H1 (cell line): ENCODE results near the gene EMC6. TPM values are rescaled to one million over a fixed set of nuclear protein-coding genes. Genes with fewer than 3 reads are reported as not detected.

Experiments
- CTCF ChIA-PET: fragments of 300-600 bp; sonication (Branson Sonifier 250); formaldehyde crosslinking; loops from one replicate; lab custom pipeline; 2021; ENCODE audit not compliant: partially characterized antibody; lab: Charles Lee
- POLR2A ChIA-PET: fragments of 300-600 bp; sonication (Branson Sonifier 250); formaldehyde crosslinking; loops from one replicate; lab custom pipeline; 2021; ENCODE audit warnings: inconsistent platforms; ENCODE audit not compliant: partially characterized antibody; lab: Charles Lee
- DNase-seq, 2 experiments: peaks; one replicate each; pipeline versions ENCODE4 v3.0.0 to v3.0.0-alpha.2; 2010 to 2022; ENCODE audit warnings: low spot score in 2 of 2, low read depth in 1 of 2, mixed read lengths in 1 of 2
- FAIRE-seq: peaks from 2 replicates; lab custom pipeline; 2011; peaks lifted over from hg19 to GRCh38; lab: Jason Lieb, UNC
- H2AFZ ChIP-seq: 2 replicates; pipeline ENCODE4 v1.8.1; 2012; ENCODE audit warnings: low read length, inconsistent platforms
- H2AK5ac ChIP-seq: 2 replicates; pipeline ENCODE4 v1.6.1; 2013; ENCODE audit warnings: low read depth, low read length
- H2BK120ac ChIP-seq: replicated peaks from 2 replicates; pipeline ENCODE3; 2013; ENCODE audit warnings: low read depth, low read length, inconsistent platforms
- H2BK12ac ChIP-seq: 2 replicates; pipeline ENCODE4 v1.6.1; 2013; ENCODE audit warnings: low read depth, low read length
- H2BK15ac ChIP-seq: 2 replicates; pipeline ENCODE4 v1.6.1; 2013; ENCODE audit warnings: low read length
- H2BK20ac ChIP-seq: 2 replicates; pipeline ENCODE4 v1.6.1; 2013; ENCODE audit warnings: low read length
- H2BK5ac ChIP-seq: 2 replicates; pipeline ENCODE4 v1.6.1; 2013; ENCODE audit warnings: low read depth, low read length
- H3K14ac ChIP-seq: 2 replicates; pipeline ENCODE4 v1.6.1; 2013; ENCODE audit warnings: inconsistent platforms; ENCODE audit not compliant: insufficient read length
- H3K18ac ChIP-seq: 2 replicates; pipeline ENCODE4 v1.6.1; 2013; ENCODE audit warnings: low read length; ENCODE audit errors: extremely low read depth
- H3K23ac ChIP-seq: 2 replicates; pipeline ENCODE4 v1.6.1; 2013; ENCODE audit warnings: inconsistent platforms; ENCODE audit not compliant: insufficient read length
- H3K23me2 ChIP-seq: 2 replicates; pipeline ENCODE4 v1.6.1; 2013; ENCODE audit warnings: low read depth, low read length
- H3K27ac ChIP-seq: 2 replicates; pipeline ENCODE4 v1.6.1; 2011; ENCODE audit warnings: low read depth, low read length, inconsistent platforms
- H3K27me3 ChIP-seq, 4 experiments: replicated peaks in 1 of 4; 1 replicate in 1 of 4; 2 replicates in 3 of 4; pipeline versions ENCODE4 v1.6.1 to v1.8.1; 2011 to 2013; ENCODE audit warnings: low read length in 3 of 4, mild to moderate bottlenecking in 3 of 4, inconsistent platforms in 2 of 4, mixed read lengths in 2 of 4, moderate library complexity in 1 of 4; ENCODE audit not compliant: control insufficient read depth in 3 of 4, insufficient read depth in 3 of 4; ENCODE audit errors: extremely low read depth in 1 of 4
- H3K36me3 ChIP-seq, 4 experiments: 2 replicates each; pipeline versions ENCODE4 v1.6.1 to v1.8.1; 2011 to 2013; ENCODE audit warnings: mild to moderate bottlenecking in 4 of 4, low read length in 3 of 4, moderate library complexity in 2 of 4, control low read depth in 1 of 4, inconsistent platforms in 1 of 4; ENCODE audit not compliant: insufficient read depth in 4 of 4, control insufficient read depth in 2 of 4
- H3K4ac ChIP-seq: replicated peaks from 2 replicates; pipeline ENCODE3; 2013; ENCODE audit warnings: low read length, low read depth, mixed read lengths, inconsistent platforms; ENCODE audit not compliant: insufficient read length
- H3K4me1 ChIP-seq, 4 experiments: replicated peaks in 1 of 4; 1 replicate in 1 of 4; 2 replicates in 3 of 4; pipeline versions ENCODE4 v1.6.1 to v1.8.1; 2011 to 2013; ENCODE audit warnings: low read length in 3 of 4, inconsistent platforms in 2 of 4, mixed read lengths in 1 of 4; ENCODE audit not compliant: insufficient read depth in 4 of 4, control insufficient read depth in 3 of 4
- H3K4me2 ChIP-seq, 2 experiments: 2 replicates each; pipeline versions ENCODE4 v1.6.1 to v1.8.1; 2011 to 2013; ENCODE audit warnings: low read depth in 2 of 2, low read length in 2 of 2, control low read depth in 1 of 2, inconsistent platforms in 1 of 2, mild to moderate bottlenecking in 1 of 2; ENCODE audit not compliant: insufficient read depth in 1 of 2
- H3K4me3 ChIP-seq, 4 experiments: fragments of 200-600, 300-600 bp in 1 of 4; sonication (generic), shearing (Covaris generic), sonication (Bioruptor Twin) in 1 of 4; 2 replicates each; pipeline versions ENCODE4 v1.5.1 to v1.8.1; 2011 to 2016; ENCODE audit warnings: low read length in 4 of 4, low read depth in 3 of 4, control low read depth in 2 of 4, inconsistent platforms in 2 of 4, mild to moderate bottlenecking in 2 of 4, mixed read lengths in 1 of 4, moderate library complexity in 1 of 4; ENCODE audit not compliant: insufficient read depth in 2 of 4; ENCODE audit errors: extremely low read depth in 1 of 4
- H3K56ac ChIP-seq: replicated peaks from 2 replicates; pipeline ENCODE3; 2013; ENCODE audit warnings: low read depth, mild to moderate bottlenecking, mixed read lengths, low read length, inconsistent platforms; ENCODE audit not compliant: insufficient read length
- H3K79me1 ChIP-seq: 2 replicates; pipeline ENCODE4 v1.6.1; 2013; ENCODE audit warnings: low read depth, low read length, control low read depth
- H3K79me2 ChIP-seq, 2 experiments: 2 replicates each; pipeline versions ENCODE4 v1.6.1 to v1.8.1; 2012 to 2013; ENCODE audit warnings: low read length in 2 of 2, mild to moderate bottlenecking in 2 of 2, inconsistent platforms in 1 of 2; ENCODE audit not compliant: insufficient read depth in 2 of 2, control insufficient read depth in 1 of 2
- H3K9ac ChIP-seq, 4 experiments: replicated peaks in 1 of 4; 1 replicate in 1 of 4; 2 replicates in 3 of 4; pipeline versions ENCODE4 v1.6.1 to v1.8.1; 2011 to 2013; ENCODE audit warnings: low read depth in 3 of 4, low read length in 3 of 4, control low read depth in 2 of 4, mild to moderate bottlenecking in 2 of 4, moderate library complexity in 2 of 4, inconsistent platforms in 1 of 4; ENCODE audit errors: extremely low read depth in 1 of 4
- H3K9me3 ChIP-seq, 2 experiments: 2 replicates each; pipeline versions ENCODE4 v1.6.1 to v1.8.1; 2012 to 2013; ENCODE audit warnings: mild to moderate bottlenecking in 2 of 2, moderate library complexity in 2 of 2, control low read depth in 1 of 2, inconsistent platforms in 1 of 2, low read depth in 1 of 2, low read length in 1 of 2, mixed read lengths in 1 of 2; ENCODE audit not compliant: insufficient read depth in 2 of 2
- H4K20me1 ChIP-seq, 2 experiments: replicated peaks in 1 of 2; 2 replicates each; pipeline versions ENCODE3 to v1.8.1; 2011 to 2013; ENCODE audit warnings: inconsistent platforms in 2 of 2, low read length in 2 of 2, mild to moderate bottlenecking in 1 of 2; ENCODE audit not compliant: insufficient read depth in 2 of 2, control insufficient read depth in 1 of 2
- H4K5ac ChIP-seq: 2 replicates; pipeline ENCODE4 v1.6.1; 2013; ENCODE audit warnings: low read length, low read depth, mixed read lengths, inconsistent platforms; ENCODE audit not compliant: insufficient read length
- H4K8ac ChIP-seq: 2 replicates; pipeline ENCODE4 v1.8.0; 2013; ENCODE audit warnings: mild to moderate bottlenecking, moderate library complexity, low read length, inconsistent platforms; ENCODE audit not compliant: insufficient read depth; ENCODE audit errors: extremely low read depth
- H4K91ac ChIP-seq: replicated peaks from 2 replicates; pipeline ENCODE3; 2013; ENCODE audit warnings: low read length, mixed read lengths, inconsistent platforms; ENCODE audit not compliant: insufficient read length
- BACH1 ChIP-seq: IDR thresholded peaks from 2 replicates; pipeline ENCODE4 v1.6.1; 2012; ENCODE audit warnings: low read length, improper control_type of control experiment
- BCL11A ChIP-seq, 2 experiments: IDR thresholded peaks; one replicate each; pipeline ENCODE4 v1.6.1; 2011; ENCODE audit warnings: low read depth in 2 of 2, low read length in 2 of 2, mild to moderate bottlenecking in 2 of 2
- CBX5 ChIP-seq: fragments of 300-800, 300-1000 bp; sonication (generic); IDR thresholded peaks from 2 replicates; pipeline ENCODE4 v1.7.1; 2016; ENCODE audit warnings: antibody characterized with exemption, low read length, low read depth
- CHD2 ChIP-seq: IDR thresholded peaks from 2 replicates; pipeline ENCODE4 v1.6.1; 2012; ENCODE audit warnings: low read length, improper control_type of control experiment
- KDM4A ChIP-seq: IDR thresholded peaks from one replicate; pipeline ENCODE4 v1.7.1; 2012; ENCODE audit warnings: low read depth, mild to moderate bottlenecking, moderate library complexity, low read length, inconsistent platforms; ENCODE audit not compliant: severe bottlenecking
- KDM5A ChIP-seq: fragments of 200-600 bp; IDR thresholded peaks from 2 replicates; pipeline ENCODE4 v1.7.1; 2012; ENCODE audit warnings: mild to moderate bottlenecking, low read length, inconsistent platforms, mixed read lengths
- MAX ChIP-seq: IDR thresholded peaks from 2 replicates; pipeline ENCODE4 v1.6.1; 2012; ENCODE audit warnings: inconsistent platforms
- NANOG ChIP-seq: IDR thresholded peaks from 2 replicates; pipeline ENCODE4 v1.6.1; 2011; ENCODE audit warnings: low read length, low read depth, mild to moderate bottlenecking, inconsistent platforms; ENCODE audit not compliant: insufficient read depth, poor library complexity, severe bottlenecking
- NRF1 ChIP-seq: IDR thresholded peaks from 2 replicates; pipeline ENCODE4 v1.6.1; 2011; ENCODE audit warnings: mild to moderate bottlenecking, low read depth, low read length, improper control_type of control experiment
- TAF1 ChIP-seq: IDR thresholded peaks from 2 replicates; pipeline ENCODE4 v1.6.1; 2011; ENCODE audit warnings: mild to moderate bottlenecking, low read depth, low read length
- TBP ChIP-seq: IDR thresholded peaks from 2 replicates; pipeline ENCODE4 v1.6.1; 2011; ENCODE audit warnings: low read depth, low read length, improper control_type of control experiment
- YY1 ChIP-seq: IDR thresholded peaks from 2 replicates; pipeline ENCODE4 v1.6.1; 2011; ENCODE audit warnings: low read depth, mild to moderate bottlenecking, low read length
- WGBS, 2 experiments: shearing (Covaris generic) in 1 of 2; methylation state at CpG; one replicate each; pipeline versions ENCODE4 v1.1.6 to v1.1.7; 2013 to 2015; ENCODE audit warnings: low lambda C conversion rate in 2 of 2, mixed read lengths in 2 of 2, inconsistent platforms in 1 of 2, low coverage in 1 of 2, missing lambda C conversion rate in 1 of 2; ENCODE audit not compliant: insufficient replicate concordance in 2 of 2, insufficient coverage in 1 of 2, insufficient read length in 1 of 2; ENCODE audit errors: extremely low coverage in 1 of 2, missing lambda C conversion rate in 1 of 2; 5-methylcytosine and 5-hydroxymethylcytosine counted together
- polyA plus RNA-seq, 7 experiments: library from polyadenylated mRNA; depleted of rRNA in 3 of 7; stranded (reverse) in 5 of 7; unstranded in 2 of 7; fragments of >200 nt in 5 of 7; fragments of 200-250 nt in 2 of 7; gene quantifications; 1 replicate in 5 of 7; 2 replicates in 1 of 7; 4 replicates in 1 of 7; pipeline versions ENCODE4 v1.2.1 to v1.2.3, GENCODE V29; 2011 to 2013; ENCODE audit warnings: missing spikeins in 2 of 7, mixed read lengths in 2 of 7
- total RNA-seq: library from RNA; stranded (reverse); fragmentation: NEBNext Ultra II Directional; extraction: Animal tissue kit (Norgen Biotek cat#: 25700); gene quantifications from 2 replicates; pipeline ENCODE4 v1.2.1, GENCODE V29; 2021

EMC6 gene
- total and polyA plus RNA-seq, 2 of the 8 experiments (the other 6 are each of a cell fraction or from before 2014, with no cell fraction given) = 81.5 to 193 TPM

- H3K4me2 ChIP-seq = no peak overlapping the region
- H4K5ac ChIP-seq = no peak overlapping the region
- WGBS, 2 experiments = 40% methylated on average over 9 of the region's 10 CpGs; no CpG with 5 or more reads in 1 of the 2 experiments
- H3K23me2 ChIP-seq = no peaks in the 10 kb centered on the region
- H3K4ac ChIP-seq = no peak overlapping the region
- H2BK15ac ChIP-seq = no peak overlapping the region
- no peak overlapping the region for H3K56ac ChIP-seq
- H3K9me3 ChIP-seq = no peaks in the 10 kb centered on the region
- no peak overlapping the region for H4K91ac ChIP-seq
- no peaks in the 10 kb centered on the region for H3K36me3 ChIP-seq
- peak; percentile 85 for FAIRE-seq
- H2AK5ac ChIP-seq = no peak overlapping the region
- no peak overlapping the region for H2BK120ac ChIP-seq
- DNase-seq = peak in 1 of 2 experiments; percentile 84
- no peak overlapping the region for H3K14ac ChIP-seq
- ChIA-PET CTCF (interaction anchor here (0.6 to 2.6 kb wide), 45 partner anchors 8 to 898 kb away, joined by 3 to 34 read pairs (median 4); partner anchors contain the start of genes NCBP3, P2RX5 and SHPK), POLR2A (interaction anchor here (0.8 to 1.0 kb wide), 3 partner anchors 13 to 163 kb away, joined by 3 to 5 read pairs (median 3); partner anchors contain the start of genes NCBP3 and P2RX5)
- no peak overlapping the region for H3K27ac ChIP-seq
- peaks cover 0 to 3% (median under 1%) of the 10 kb centered on the region in 4 experiments; a peak in 3 of 7 replicates for H3K4me1 ChIP-seq
- no peak overlapping the region for H3K23ac ChIP-seq
- no peak overlapping the region for H2BK12ac ChIP-seq
- H3K27me3 ChIP-seq = no peaks in the 10 kb centered on the region
- H2AFZ ChIP-seq = no peak overlapping the region
- no peak overlapping the region for H2BK5ac ChIP-seq
- H3K79me2 ChIP-seq = no peaks in the 10 kb centered on the region
- H3K4me3 ChIP-seq = no peak overlapping the region
- peaks cover 0 to 2% of the 10 kb centered on the region in 2 experiments for H4K20me1 ChIP-seq
- H3K9ac ChIP-seq = no peak overlapping the region
- H4K8ac ChIP-seq = peak overlapping the region; percentile 40; the same call in 1 of the 2 replicates
- H3K18ac ChIP-seq = no peak overlapping the region
- H3K79me1 ChIP-seq = no peaks in the 10 kb centered on the region
- H2BK20ac ChIP-seq = no peak overlapping the region
- no peak for TF ChIP-seq KDM4A
- TF ChIP-seq TBP = no peak
- no peak for TF ChIP-seq NRF1
- no peak for TF ChIP-seq BCL11A (IDR thresholded peaks at IDR 0.05; ENCODE audit: low read depth in 2 of 2, low read length in 2 of 2)
- no peak for TF ChIP-seq NANOG
- TF ChIP-seq CHD2 = no peak
- TF ChIP-seq BACH1 = no peak
- no peak for TF ChIP-seq YY1
- no peak for TF ChIP-seq MAX
- no peak for TF ChIP-seq KDM5A
- TF ChIP-seq CBX5 = no peak
- no peak for TF ChIP-seq TAF1
Observed at GRCh38 chr17:3683054-3683511, 14.5 kb downstream of the EMC6 start.
